ENCODE results near the gene LRP1B.

GRCh38 chr2:140270224-140270623 lies 1860.6 kb downstream of the LRP1B start:
- TF ChIP-seq GATA2 (IDR thresholded peaks at IDR 0.05; ENCODE audit: low read depth, low read length) (no peak), GATA3 (IDR thresholded peaks at IDR 0.05; ENCODE audit: low read depth, low read length) (no peak)
